HG03196 (cell line): ENCODE data around the gene SSH2.
"Not testable (repeated sequence)": the region's sequence is repeated elsewhere in the genome, so short reads cannot be mapped to it uniquely, and the experiment has no call there.

ENCODE experiments used
- ATAC-seq: cut with Tn5 transposase; IDR thresholded peaks from one replicate; pipeline ENCODE4 v1.9.1; 2021; ENCODE audit not compliant: unreplicated experiment

Gene SSH2

GRCh38 chr17:29711588-29712385 lies 218.2 kb downstream of the SSH2 start:
- no peak for ATAC-seq

GRCh38 chr17:29710891-29711418 lies 219.1 kb downstream of the SSH2 start:
- ATAC-seq = no peak

DNA sequence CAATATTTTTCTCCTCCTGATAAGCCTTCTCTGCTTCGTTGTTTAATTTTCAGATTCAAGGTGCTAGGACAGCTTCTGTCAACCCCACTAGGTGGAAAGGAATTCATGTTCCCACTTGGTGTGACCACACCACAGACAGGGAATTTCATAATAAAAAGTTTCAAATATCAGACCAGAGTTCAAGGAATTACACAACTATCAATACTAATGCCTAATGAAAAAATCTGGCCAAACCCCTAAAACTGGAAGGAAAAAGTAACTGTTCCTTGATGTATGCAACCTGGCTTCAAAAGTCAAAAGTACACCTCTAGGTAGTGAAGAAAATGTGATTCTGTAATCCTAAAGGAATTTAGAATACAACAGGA lies 219.5 kb downstream of the SSH2 start:
- no peak for ATAC-seq

GRCh38 chr17:29709866-29710519 lies 220.0 kb downstream of the SSH2 start:
- ATAC-seq = no peak

GRCh38 chr17:29707212-29707571 lies 222.8 kb downstream of the SSH2 start:
- no peak for ATAC-seq

GRCh38 chr17:29706045-29706431 lies 224.0 kb downstream of the SSH2 start:
- ATAC-seq = no peak

DNA sequence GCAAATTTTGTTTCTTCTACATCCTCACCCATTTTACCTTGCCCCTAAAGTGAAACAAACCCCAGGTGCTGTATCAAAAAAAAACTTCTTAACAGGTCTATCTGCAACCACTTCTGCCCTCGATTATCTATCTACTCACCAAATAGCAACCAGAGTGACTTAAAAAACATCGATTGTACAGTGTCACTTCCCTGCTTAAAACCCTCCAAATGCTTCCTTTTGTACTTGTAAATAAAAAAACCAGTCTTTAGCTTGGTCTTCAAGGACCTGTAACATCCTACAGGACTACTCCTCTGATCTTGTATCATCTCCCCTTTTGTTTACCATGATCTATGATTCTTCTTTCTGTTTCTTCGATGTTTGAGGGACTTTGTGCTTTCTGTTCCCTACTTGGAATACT lies 224.6 kb downstream of the SSH2 start:
- ATAC-seq = no peak

GRCh38 chr17:29699283-29699682 lies 230.7 kb downstream of the SSH2 start:
- ATAC-seq = no peak

GRCh38 chr17:29698837-29699236 lies 231.2 kb downstream of the SSH2 start:
- ATAC-seq = no peak

- ATAC-seq = no peak
Measured at GRCh38 chr17:29698019-29698777, 231.8 kb downstream of the SSH2 start.

GRCh38 chr17:29697371-29697770 lies 232.7 kb downstream of the SSH2 start:
- no peak for ATAC-seq

GRCh38 chr17:29694918-29695563 lies 235.0 kb downstream of the SSH2 start:
- ATAC-seq = no peak

DNA sequence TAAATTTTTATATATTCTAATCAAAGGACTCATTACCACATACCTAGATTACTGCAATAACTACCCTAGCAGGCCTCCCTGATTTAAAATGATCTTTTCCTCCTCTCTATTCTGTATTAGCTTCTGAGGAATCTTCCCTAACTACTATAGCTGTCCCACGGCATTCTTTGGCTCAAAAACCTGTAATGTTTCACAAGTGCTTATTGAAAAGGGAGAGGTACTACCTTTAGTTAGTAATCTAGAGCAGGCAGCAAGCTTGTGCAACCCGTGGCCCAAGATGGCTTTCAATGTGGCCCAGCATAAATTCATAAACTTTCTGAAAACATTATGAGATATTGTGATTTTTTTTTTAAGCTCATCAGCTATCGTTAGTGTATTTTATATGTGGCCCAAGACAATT lies 236.3 kb downstream of the SSH2 start:
- ATAC-seq = no peak

DNA sequence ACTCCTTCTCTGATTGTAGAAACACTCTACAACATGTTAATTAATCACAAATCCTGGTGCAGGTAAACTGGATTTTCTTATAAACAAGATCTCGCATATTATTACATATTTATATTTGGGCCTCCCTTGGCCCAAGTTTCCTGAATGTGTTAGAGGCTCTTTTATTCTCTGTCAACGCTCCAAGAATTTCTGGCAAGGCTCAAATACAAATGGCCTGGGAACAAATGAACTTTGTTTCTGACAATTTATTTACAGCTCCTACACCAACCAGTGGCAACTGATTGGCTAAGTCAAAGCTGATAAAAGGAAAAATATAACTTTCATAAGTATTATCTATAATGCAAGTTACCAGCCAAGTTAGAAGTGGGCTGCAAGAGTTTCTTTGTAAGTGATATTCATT lies 242.4 kb downstream of the SSH2 start:
- no peak for ATAC-seq

DNA sequence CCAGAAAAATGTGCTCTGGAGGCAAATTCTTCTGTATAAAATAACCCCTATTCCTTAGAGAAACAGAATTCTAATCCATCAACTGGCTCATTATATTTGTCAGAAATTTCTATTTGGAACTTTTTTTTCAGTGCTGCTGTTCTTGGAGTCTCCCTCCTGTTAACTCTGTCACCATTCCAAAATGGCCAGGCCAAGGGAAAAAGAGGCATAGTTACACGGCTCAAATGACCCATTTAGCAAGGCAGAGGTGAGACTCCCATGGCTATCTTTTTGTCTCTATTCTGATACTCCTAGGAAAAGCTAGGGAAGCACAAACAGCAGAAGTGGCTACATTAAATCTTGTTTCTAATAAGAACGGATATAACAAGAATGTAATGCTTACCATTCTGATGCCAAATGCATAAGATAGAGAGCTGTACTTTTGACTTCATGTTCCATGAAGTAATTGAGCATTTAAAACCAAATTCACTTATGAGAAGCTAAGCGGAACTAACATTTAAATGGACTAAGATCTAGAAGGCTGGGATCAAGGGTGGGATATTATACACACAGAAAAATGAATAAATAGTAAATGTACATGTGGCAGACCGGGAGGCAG lies 242.9 kb downstream of the SSH2 start:
- no peak for ATAC-seq

DNA sequence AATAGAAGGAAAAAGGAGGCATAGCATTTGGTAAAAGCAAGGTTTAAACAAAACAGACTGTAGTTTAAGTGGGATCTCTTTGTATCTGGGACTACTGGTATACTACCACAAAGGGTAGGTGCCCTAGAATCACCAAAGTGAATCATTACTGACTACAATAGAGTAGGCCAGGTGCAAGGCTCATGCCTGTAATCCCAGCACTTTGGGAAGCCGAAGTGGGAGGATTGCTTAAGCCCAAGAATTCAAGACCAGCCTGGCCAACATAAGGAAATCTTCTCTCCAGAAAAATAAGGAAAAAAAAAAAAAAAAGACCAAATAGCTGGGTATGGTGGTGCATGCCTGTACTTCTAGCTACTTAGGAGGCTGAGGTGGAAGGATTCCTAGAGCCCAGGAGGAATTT lies 246.5 kb downstream of the SSH2 start:
- ATAC-seq = no peak

DNA sequence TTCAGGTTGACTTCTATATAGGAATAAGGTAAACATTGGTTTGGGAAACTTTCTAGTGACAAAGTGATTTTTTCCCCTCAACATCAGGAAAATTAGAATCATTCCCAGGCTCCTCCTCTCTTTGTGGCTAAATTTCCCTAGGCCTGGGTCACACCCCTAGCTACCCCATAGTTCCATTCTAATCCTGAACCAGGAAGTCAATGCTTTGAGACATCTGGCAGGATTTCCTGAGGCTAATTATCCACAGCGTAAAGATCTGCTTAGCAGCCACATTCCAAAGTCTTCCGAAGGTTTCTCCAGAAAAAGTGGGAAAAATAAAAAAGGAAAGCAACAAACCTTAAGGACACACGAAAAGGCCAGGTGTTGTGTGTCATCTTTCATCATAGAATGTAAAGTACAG lies 247.0 kb downstream of the SSH2 start:
- no peak for ATAC-seq

DNA sequence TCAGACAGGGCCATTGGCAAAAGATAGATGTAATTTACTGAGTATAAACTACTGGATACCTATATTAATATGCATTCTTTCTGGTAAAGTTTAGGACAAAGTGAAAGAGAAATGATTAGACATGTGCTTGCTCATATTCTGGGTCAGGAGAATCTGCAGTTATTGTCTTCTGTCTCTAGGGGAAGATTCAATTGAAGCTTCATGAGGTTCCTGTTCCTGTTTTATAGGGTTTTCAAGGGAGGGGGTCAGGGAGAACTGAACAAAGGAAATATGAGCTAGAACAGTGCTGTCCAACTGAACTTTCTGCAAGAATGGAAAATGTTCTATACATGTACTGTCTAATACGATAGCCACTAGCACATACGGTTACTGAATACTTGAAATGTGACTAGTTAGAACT lies 248.0 kb downstream of the SSH2 start:
- ATAC-seq = no peak

DNA sequence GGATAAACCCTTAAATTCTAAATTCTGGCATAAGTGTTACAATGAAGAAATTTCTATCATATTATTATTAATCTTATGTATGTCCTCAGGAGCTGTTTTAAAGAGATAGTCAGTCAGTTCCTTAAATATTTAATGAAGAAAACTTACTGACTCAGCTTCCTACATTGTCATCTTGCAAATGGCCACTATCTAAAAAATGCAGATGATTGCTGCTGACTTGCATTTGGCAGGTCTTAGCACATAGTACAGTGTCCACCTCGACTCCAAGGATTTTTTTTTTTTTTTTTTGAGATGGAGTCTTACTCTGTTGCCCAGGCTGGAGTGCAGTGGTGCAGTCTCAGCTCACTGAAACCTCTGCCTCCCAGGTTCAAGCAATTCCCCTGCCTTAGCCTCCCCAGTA lies 252.2 kb downstream of the SSH2 start:
- no peak for ATAC-seq

- no peak for ATAC-seq
Measured at GRCh38 chr17:29677221-29677791, 252.7 kb downstream of the SSH2 start.

DNA sequence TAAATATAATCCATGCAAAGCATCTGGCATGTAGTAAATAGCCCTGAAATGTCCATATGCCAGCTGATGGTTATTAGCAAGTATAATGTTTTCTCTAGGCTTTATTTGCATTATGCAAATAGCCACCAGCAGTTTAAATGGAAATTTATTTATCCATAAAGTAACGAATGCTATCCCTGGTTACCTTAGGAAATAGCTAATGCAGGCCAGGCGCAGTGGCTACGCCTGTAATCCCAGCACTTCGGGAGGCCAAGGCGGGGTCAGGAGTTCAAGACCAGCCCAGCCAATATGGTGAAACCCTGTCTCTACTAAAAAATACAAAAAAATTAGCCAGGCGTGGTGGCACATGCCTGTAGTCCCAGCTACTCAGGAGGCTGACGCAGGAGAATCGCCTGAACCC lies 254.1 kb downstream of the SSH2 start:
- not testable (repeated sequence) for ATAC-seq
